Loucy (cell line): ENCODE data around the gene ABTB2.

Experiments
- H2AFZ ChIP-seq: fragments of 200-600 bp; sonication (generic); 2 replicates; pipeline ENCODE4 v1.6.0; 2016; ENCODE audit warnings: antibody characterized with exemption, mild to moderate bottlenecking, low read length, moderate library complexity
- H3F3A ChIP-seq: fragments of 200-600 bp; 2 replicates; pipeline ENCODE4 v1.6.0; 2016; ENCODE audit warnings: antibody characterized with exemption, low read depth, mild to moderate bottlenecking
- H3K27me3 ChIP-seq: fragments of 200-600 bp; sonication (generic); 2 replicates; pipeline ENCODE4 v1.6.1; 2014; ENCODE audit warnings: low read length, mild to moderate bottlenecking; ENCODE audit not compliant: insufficient read depth, poor library complexity, severe bottlenecking
- H3K36me3 ChIP-seq: fragments of 200-600 bp; sonication (generic); 2 replicates; pipeline ENCODE4 v1.6.1; 2016; ENCODE audit warnings: low read length; ENCODE audit not compliant: insufficient read depth
- H3K4me1 ChIP-seq: fragments of 200-600 bp; sonication (generic); 2 replicates; pipeline ENCODE4 v1.5.1; 2014; ENCODE audit warnings: low read length, mild to moderate bottlenecking; ENCODE audit not compliant: insufficient read depth, poor library complexity, severe bottlenecking
- H3K4me2 ChIP-seq: fragments of 200-600 bp; sonication (generic); 2 replicates; pipeline ENCODE4 v1.6.0; 2014; ENCODE audit warnings: antibody characterized with exemption, low read length, low read depth, mild to moderate bottlenecking; ENCODE audit not compliant: poor library complexity, severe bottlenecking
- H3K4me3 ChIP-seq: fragments of 200-600 bp; sonication (generic); 2 replicates; pipeline ENCODE4 v1.5.1; 2014; ENCODE audit warnings: low read length, mild to moderate bottlenecking, mixed read lengths; ENCODE audit not compliant: poor library complexity, severe bottlenecking
- H3K79me2 ChIP-seq: fragments of 200-600 bp; sonication (generic); 2 replicates; pipeline ENCODE4 v1.6.1; 2014; ENCODE audit warnings: low read length; ENCODE audit not compliant: insufficient read depth
- H3K9ac ChIP-seq: fragments of 200-600 bp; sonication (generic); 2 replicates; pipeline ENCODE4 v1.6.0; 2014; ENCODE audit warnings: mild to moderate bottlenecking, low read depth, low read length, moderate library complexity; ENCODE audit not compliant: poor library complexity, severe bottlenecking
- H3K9me2 ChIP-seq: fragments of 200-600 bp; sonication (generic); replicated peaks from 2 replicates; pipeline ENCODE4 v1.6.1; 2016; ENCODE audit warnings: low read depth, low read length, mixed read lengths
- H3K9me3 ChIP-seq: fragments of 200-600 bp; sonication (generic); 2 replicates; pipeline ENCODE4 v1.6.1; 2014; ENCODE audit warnings: mild to moderate bottlenecking, antibody characterized with exemption, low read length, low read depth; ENCODE audit not compliant: insufficient read depth
- H4K20me1 ChIP-seq: fragments of 200-600 bp; sonication (generic); 2 replicates; pipeline ENCODE4 v1.6.0; 2014; ENCODE audit warnings: antibody characterized with exemption, low read length, mild to moderate bottlenecking; ENCODE audit not compliant: insufficient read depth, poor library complexity, severe bottlenecking
- CTCF ChIP-seq: fragments of 200-600 bp; sonication (generic); conservative IDR thresholded peaks from 2 replicates; pipeline ENCODE4 v1.5.1; 2014; ENCODE audit warnings: mild to moderate bottlenecking, antibody characterized with exemption, low read length
- EZH2phosphoT487 ChIP-seq: fragments of 200-600 bp; IDR thresholded peaks from 2 replicates; pipeline ENCODE4 v1.6.1; 2018; ENCODE audit warnings: antibody characterized with exemption, mild to moderate bottlenecking, moderate library complexity, borderline replicate concordance

Gene ABTB2

GRCh38 chr11:34212566-34212965, 145.2 kb downstream of the ABTB2 start:
- Histone ChIP-seq H3F3A (0 out of 2 replicates have a peak, but pooled peaks cover 7% of the 10 kb centered on the region), H3K9ac (no peak overlapping the region), H3K9me2 (no peaks in the 10 kb centered on the region), H2AFZ (no peak overlapping the region), H3K27me3 (no peaks in the 10 kb centered on the region), H3K79me2 (no peaks in the 10 kb centered on the region), H3K4me2 (no peak overlapping the region), H4K20me1 (no peaks in the 10 kb centered on the region), H3K4me1 (peaks cover 31% of the 10 kb centered on the region), H3K36me3 (no peaks in the 10 kb centered on the region), H3K4me3 (no peak overlapping the region), H3K9me3 (no peaks in the 10 kb centered on the region)
- TF ChIP-seq CTCF, result no peak
- TF ChIP-seq EZH2phosphoT487, result no peak

GRCh38 chr11:34209809-34210208, 148.0 kb downstream of the ABTB2 start:
- H3K79me2 ChIP-seq, result no peaks in the 10 kb centered on the region
- TF ChIP-seq EZH2phosphoT487 (no peak), CTCF (peak; percentile 23)
- H3K4me3 ChIP-seq, result no peak overlapping the region
- peak overlapping the region; percentile 51 for H3K4me2 ChIP-seq
- H3K9me3 ChIP-seq, result no peaks in the 10 kb centered on the region
- H3K9me2 ChIP-seq, result no peaks in the 10 kb centered on the region
- H3K9ac ChIP-seq, result peak overlapping the region; percentile 17
- H3F3A ChIP-seq, result 0 out of 2 replicates have a peak, but pooled peaks cover 7% of the 10 kb centered on the region
- H2AFZ ChIP-seq, result no peak overlapping the region
- H3K27me3 ChIP-seq, result no peaks in the 10 kb centered on the region
- H3K4me1 ChIP-seq, result peaks cover 49% of the 10 kb centered on the region
- H4K20me1 ChIP-seq, result no peaks in the 10 kb centered on the region
- no peaks in the 10 kb centered on the region for H3K36me3 ChIP-seq

- H4K20me1 ChIP-seq, result no peaks in the 10 kb centered on the region
- no peaks in the 10 kb centered on the region for H3K36me3 ChIP-seq
- peak overlapping the region; percentile 5 for H3K9ac ChIP-seq
- no peaks in the 10 kb centered on the region for H3K27me3 ChIP-seq
- H3K4me1 ChIP-seq, result peaks cover 57% of the 10 kb centered on the region
- H3K4me2 ChIP-seq, result no peak overlapping the region
- H3K4me3 ChIP-seq, result no peak overlapping the region
- H3K9me2 ChIP-seq, result no peaks in the 10 kb centered on the region
- no peak overlapping the region for H2AFZ ChIP-seq
- no peaks in the 10 kb centered on the region for H3K9me3 ChIP-seq
- H3K79me2 ChIP-seq, result no peaks in the 10 kb centered on the region
- 0 out of 2 replicates have a peak, but pooled peaks cover 7% of the 10 kb centered on the region for H3F3A ChIP-seq
- TF ChIP-seq CTCF (no peak), EZH2phosphoT487 (no peak)
Observed at GRCh38 chr11:34208266-34209135, 149.3 kb downstream of the ABTB2 start.
